ENCODE measurements around the gene CUX1.
"Not testable (repeated sequence)": the region's sequence is repeated elsewhere in the genome, so short reads cannot be mapped to it uniquely, and the experiment has no call there.

CUX1 gene

GRCh38 chr7:102028206-102028826 lies 210.9 kb downstream of the CUX1 start:
- no peak for DNase-seq (ENCODE audit: low read depth)
- no peak overlapping the region for H3K4me3 ChIP-seq (ENCODE audit: low read depth, low read length)
- TF ChIP-seq CTCF (IDR thresholded peaks at IDR 0.05; ENCODE audit: low read depth, low read length, missing control alignments): no peak

- no peak for TF ChIP-seq CTCF (IDR thresholded peaks at IDR 0.05; ENCODE audit: low read depth, low read length, missing control alignments)
- DNase-seq (ENCODE audit: low read depth): no peak
- no peak overlapping the region for H3K4me3 ChIP-seq (ENCODE audit: low read depth, low read length)
These were observed 212.2 kb downstream of the CUX1 start for GRCh38 chr7:102029616-102030015.

GRCh38 chr7:102030696-102031095 lies 213.3 kb downstream of the CUX1 start:
- TF ChIP-seq CTCF (IDR thresholded peaks at IDR 0.05; ENCODE audit: low read depth, low read length, missing control alignments): no peak
- no peak for DNase-seq (ENCODE audit: low read depth)
- H3K4me3 ChIP-seq (ENCODE audit: low read depth, low read length): no peak overlapping the region

- no peak for DNase-seq (ENCODE audit: low read depth)
- no peak overlapping the region for H3K4me3 ChIP-seq (ENCODE audit: low read depth, low read length)
- TF ChIP-seq CTCF (IDR thresholded peaks at IDR 0.05; ENCODE audit: low read depth, low read length, missing control alignments): no peak
These were observed 219.5 kb downstream of the CUX1 start for GRCh38 chr7:102036958-102037357.

GRCh38 chr7:102039706-102040105 lies 222.3 kb downstream of the CUX1 start:
- no peak overlapping the region for H3K4me3 ChIP-seq (ENCODE audit: low read depth, low read length)
- DNase-seq (ENCODE audit: low read depth): no peak
- no peak for TF ChIP-seq CTCF (IDR thresholded peaks at IDR 0.05; ENCODE audit: low read depth, low read length, missing control alignments)

- no peak overlapping the region for H3K4me3 ChIP-seq (ENCODE audit: low read depth, low read length)
- no peak for TF ChIP-seq CTCF (IDR thresholded peaks at IDR 0.05; ENCODE audit: low read depth, low read length, missing control alignments)
- DNase-seq (ENCODE audit: low read depth): no peak
These were observed 223.1 kb downstream of the CUX1 start for GRCh38 chr7:102040569-102040968.

GRCh38 chr7:102042016-102042656 lies 224.7 kb downstream of the CUX1 start:
- DNase-seq (ENCODE audit: low read depth): no peak
- TF ChIP-seq CTCF (IDR thresholded peaks at IDR 0.05; ENCODE audit: low read depth, low read length, missing control alignments): no peak
- H3K4me3 ChIP-seq (ENCODE audit: low read depth, low read length): no peak overlapping the region

GRCh38 chr7:102042796-102043195 lies 225.4 kb downstream of the CUX1 start:
- H3K4me3 ChIP-seq (ENCODE audit: low read depth, low read length); DNase-seq (ENCODE audit: low read depth): not testable (repeated sequence)

All from GM12864 (cell line).